Aorta (tissue), 5 donors: ENCODE results near the gene RNASE8. TPM values are rescaled to one million over a fixed set of nuclear protein-coding genes. Genes with fewer than 3 reads are reported as not detected.
"Not testable (repeated sequence)": the region's sequence is repeated elsewhere in the genome, so short reads cannot be mapped to it uniquely, and the experiment has no call there.

ENCODE experiments used
- ATAC-seq: fragments of 200-7000 bp; cut with Tn5 transposase; one replicate; pipeline ENCODE4 v1.9.1; 2022; ENCODE audit warnings: moderate library complexity; ENCODE audit not compliant: low FRiP score
- DNase-seq, 2 donors: peaks; one replicate each; pipeline ENCODE4 v3.0.0-alpha.2; 2020
- H3K27ac ChIP-seq, 2 donors: one replicate each; pipeline ENCODE4 v1.5.1; 2013; ENCODE audit warnings: low read length in 2 of 2, mild to moderate bottlenecking in 2 of 2, moderate library complexity in 2 of 2, control low read depth in 1 of 2, inconsistent platforms in 1 of 2, low read depth in 1 of 2
- H3K27me3 ChIP-seq, 2 donors: one replicate each; pipeline ENCODE4 v1.6.1; 2013; ENCODE audit warnings: control low read depth in 1 of 2, low read length in 1 of 2, mild to moderate bottlenecking in 1 of 2, moderate library complexity in 1 of 2; ENCODE audit not compliant: insufficient read depth in 2 of 2, control insufficient read depth in 1 of 2
- H3K36me3 ChIP-seq, 2 donors: one replicate each; pipeline ENCODE4 v1.6.1; 2013; ENCODE audit warnings: control low read depth in 1 of 2, low read length in 1 of 2, mild to moderate bottlenecking in 1 of 2; ENCODE audit not compliant: insufficient read depth in 2 of 2, control insufficient read depth in 1 of 2
- H3K4me1 ChIP-seq, 2 donors: one replicate each; pipeline ENCODE4 v1.6.1; 2013; ENCODE audit warnings: low read length in 2 of 2, control low read depth in 1 of 2, mild to moderate bottlenecking in 1 of 2, moderate library complexity in 1 of 2; ENCODE audit not compliant: insufficient read depth in 2 of 2, control insufficient read depth in 1 of 2
- H3K4me3 ChIP-seq, 2 donors: one replicate each; pipeline ENCODE4 v1.5.1; 2013; ENCODE audit warnings: low read length in 2 of 2, control low read depth in 1 of 2, mild to moderate bottlenecking in 1 of 2
- H3K9me3 ChIP-seq: one replicate; pipeline ENCODE4 v1.6.1; 2013; ENCODE audit warnings: mild to moderate bottlenecking, low read length; ENCODE audit not compliant: control insufficient read depth
- WGBS, 2 donors: extraction: QIAGEN DNeasy Blood & Tissue Kit; methylation state at CpG; one replicate each; pipeline ENCODE4 v1.1.7; 2013; 5-methylcytosine and 5-hydroxymethylcytosine counted together
- intact Hi-C, 2 donors: fragments of 100-400 bp; cut with DNase I; formaldehyde crosslinking; loops; one replicate each; pipeline versions ENCODE4 v1.14.2 to v1.15.0; 2022
- polyA plus RNA-seq, 2 donors: library from polyadenylated mRNA; stranded (reverse); fragments of 200-250 nt; gene quantifications; one replicate each; pipeline ENCODE4 v1.2.3, GENCODE V29; 2013
- total RNA-seq, 2 donors: library from RNA; stranded (reverse); fragmentation: NEBNext Ultra II Directional; extraction: Animal tissue kit (Norgen Biotek cat#: 25700); gene quantifications; one replicate each; pipeline ENCODE4 v1.2.1, GENCODE V29; 2021
- donor health status: healthy with polysubstance abuse.
- donor health status: Bipolar disorder and iron deficiency.
- donor health status: DM: no; HTN: no; CAD: no.
- donor health status: DM: no; HTN: no; CAD: no.
- donor health status: DM: yes; HTN: yes; CAD: no.

The RNASE8 gene
- total and polyA plus RNA-seq, 4 donors, result 1.00 TPM; not detected in 3

DNA sequence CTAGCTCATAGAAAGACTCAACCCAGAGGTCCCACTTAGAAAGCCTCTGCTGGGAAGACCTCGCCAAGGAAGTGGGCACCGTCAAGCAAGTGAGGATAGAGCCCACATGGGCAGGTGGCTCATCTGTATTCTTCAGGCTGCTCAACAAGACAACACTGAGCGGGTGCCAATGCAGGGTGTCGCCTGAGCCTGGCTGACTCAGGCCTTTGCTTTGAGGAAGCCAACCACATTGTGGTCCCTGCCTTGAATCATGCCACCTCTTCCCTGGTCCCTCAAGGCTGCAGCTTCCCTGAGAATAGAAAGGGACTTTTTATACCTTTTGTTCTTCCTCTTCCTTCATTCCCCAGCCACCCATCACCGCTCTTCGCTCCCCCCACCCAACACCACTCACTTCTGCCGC, 20.9 kb upstream of the RNASE8 start:
- no peaks in the 10 kb centered on the region for H3K36me3 ChIP-seq
- DNase-seq (no peak), ATAC-seq (no peak)
- H3K4me1 ChIP-seq, result no peaks in the 10 kb centered on the region
- WGBS, 2 donors, result 93 to 98% methylated on average over 7 of the region's 7 CpGs
- H3K4me3 ChIP-seq, result no peak overlapping the region
- H3K27me3 ChIP-seq, result no peaks in the 10 kb centered on the region
- intact Hi-C loops, result no loop called here
- H3K9me3 ChIP-seq, result no peaks in the 10 kb centered on the region
- H3K27ac ChIP-seq, result no peak overlapping the region

DNA sequence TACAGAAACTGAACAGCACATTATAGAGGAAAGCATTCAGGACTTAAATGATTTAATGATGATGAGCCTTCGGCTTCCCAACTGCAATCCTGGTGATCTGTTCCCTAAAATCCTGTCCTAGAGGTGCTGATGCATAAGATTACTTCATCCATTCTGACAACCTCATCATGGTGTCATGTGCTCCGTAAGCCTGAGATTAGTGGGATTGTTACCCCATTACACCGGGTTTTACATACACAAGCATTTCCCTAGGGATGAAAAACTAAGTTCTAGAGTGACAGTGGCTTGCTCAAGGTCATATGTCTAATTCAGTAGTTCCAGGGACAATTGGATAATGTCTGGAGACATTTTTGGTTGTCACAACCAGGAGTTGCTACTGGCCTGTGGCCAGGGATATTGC, 20.5 kb upstream of the RNASE8 start:
- Histone ChIP-seq H3K27me3 (no peaks in the 10 kb centered on the region), H3K9me3 (no peaks in the 10 kb centered on the region), H3K27ac (no peak overlapping the region), H3K4me1 (no peaks in the 10 kb centered on the region), H3K4me3 (no peak overlapping the region), H3K36me3 (no peaks in the 10 kb centered on the region)
- no peak for DNase-seq
- intact Hi-C loops, result no loop called here
- 78 to 85% methylated on average over 3 of the region's 3 CpGs for WGBS, 2 donors
- no peak for ATAC-seq

DNA sequence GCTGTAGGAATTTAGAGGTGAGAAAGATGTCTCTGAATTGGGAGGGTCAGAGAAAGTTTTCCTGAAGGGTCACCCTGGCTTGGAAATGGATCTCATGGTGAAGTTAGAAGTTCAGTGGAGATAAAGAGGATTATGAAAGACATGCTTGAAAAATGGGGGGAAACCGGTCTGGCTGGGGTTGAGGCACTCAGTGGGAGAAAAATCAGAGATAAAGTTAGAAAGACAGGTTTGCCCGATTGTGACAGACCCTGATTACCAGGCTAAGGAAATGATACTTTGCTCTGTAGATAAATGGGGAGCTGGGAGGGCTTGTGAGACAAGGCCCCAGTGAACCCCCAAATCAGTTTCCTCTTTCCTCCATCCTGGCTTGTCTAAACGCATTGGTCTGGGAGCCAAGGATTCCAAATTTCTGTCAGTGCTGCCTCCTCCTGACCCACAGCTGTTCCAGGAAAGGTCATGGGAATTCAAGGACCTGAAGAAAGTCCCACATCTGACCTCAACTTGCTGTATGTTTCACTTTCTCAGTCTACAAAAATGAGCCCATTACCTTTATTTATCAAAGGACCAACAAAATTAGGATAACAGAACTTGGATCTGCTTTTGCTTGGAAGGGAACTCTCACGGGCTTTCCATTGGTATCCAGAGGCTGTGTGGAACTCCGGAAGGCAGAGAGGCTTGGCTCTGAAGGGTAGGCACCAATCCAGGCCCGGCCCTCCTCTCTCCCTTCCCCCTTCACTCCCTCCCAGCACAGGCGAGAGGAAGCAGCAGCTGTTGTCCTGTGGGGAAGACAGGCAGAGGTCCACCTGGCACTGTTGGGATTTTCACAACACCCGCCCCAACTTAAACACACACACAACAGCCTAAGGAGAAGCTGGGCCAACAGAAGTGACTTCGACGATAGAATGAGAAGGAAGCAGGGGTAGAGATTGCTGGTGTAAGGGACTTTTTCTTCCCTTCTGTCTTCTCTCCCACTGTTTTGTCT, 18.9 kb upstream of the RNASE8 start:
- no peaks in the 10 kb centered on the region for H3K36me3 ChIP-seq
- peak; percentile 83 to 85 for DNase-seq
- intact Hi-C loops, result loop anchor here in 1 of 2 donors (1.0 kb wide), 1 partner anchor 23 kb away; no protein-coding TSS in a partner anchor
- H3K4me3 ChIP-seq, result no peak overlapping the region
- 10 to 11% methylated on average over 10 of the region's 10 CpGs for WGBS, 2 donors
- H3K9me3 ChIP-seq, result no peaks in the 10 kb centered on the region
- H3K27ac ChIP-seq, result peak overlapping the region in 1 of 2 donors; percentile 52
- peak; percentile 94 for ATAC-seq
- H3K27me3 ChIP-seq, result no peaks in the 10 kb centered on the region
- no peaks in the 10 kb centered on the region for H3K4me1 ChIP-seq

DNA sequence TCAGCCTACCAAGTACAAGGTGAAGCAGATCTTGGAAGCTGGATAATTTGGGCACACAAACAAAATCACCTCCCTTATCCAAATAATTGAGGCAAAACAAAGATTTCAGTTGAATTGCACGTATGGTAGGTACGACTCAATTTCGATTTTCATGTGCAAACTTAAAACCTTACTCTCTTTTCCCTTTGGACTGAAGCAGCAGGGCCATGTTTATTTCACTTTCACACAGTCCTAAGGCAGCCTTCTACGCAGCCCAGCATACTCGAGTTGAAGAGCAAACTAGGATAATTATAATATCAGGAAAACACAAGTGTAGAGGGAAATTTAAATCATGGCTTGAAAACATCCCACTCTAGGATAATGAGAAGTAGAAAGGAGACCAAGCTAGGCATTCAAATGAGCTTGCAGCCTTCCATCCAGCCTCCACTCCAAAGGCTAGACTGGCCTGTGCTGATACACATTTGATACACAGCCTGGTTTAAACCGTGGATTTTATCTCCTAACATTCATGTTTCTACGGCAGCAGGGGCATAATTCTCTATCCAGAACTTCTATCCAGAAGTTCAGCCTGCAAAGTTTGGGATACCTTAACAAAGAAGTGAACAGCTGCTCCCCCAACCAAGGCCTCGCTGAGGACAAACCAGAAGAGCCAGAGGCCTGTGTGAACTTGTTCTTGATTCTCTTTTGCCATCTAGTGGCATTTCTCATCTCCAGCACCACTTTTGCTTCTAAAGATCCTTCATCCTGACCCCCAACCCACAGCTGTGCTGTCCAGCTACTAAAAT, 17.8 kb upstream of the RNASE8 start:
- no peaks in the 10 kb centered on the region for H3K36me3 ChIP-seq
- peak; percentile 84 for ATAC-seq
- H3K27ac ChIP-seq, result peak overlapping the region in 1 of 2 donors; percentile 17
- DNase-seq, result peak in 1 of 2 donors; percentile 56
- no peaks in the 10 kb centered on the region for H3K9me3 ChIP-seq
- intact Hi-C loops, result loop anchor here (1.0 to 5.0 kb wide), 3 partner anchors 24 to 37 kb away; no protein-coding TSS in a partner anchor
- no peaks in the 10 kb centered on the region for H3K4me1 ChIP-seq
- H3K4me3 ChIP-seq, result no peak overlapping the region
- 46 to 47% methylated on average over 8 of the region's 8 CpGs for WGBS, 2 donors
- no peaks in the 10 kb centered on the region for H3K27me3 ChIP-seq

DNA sequence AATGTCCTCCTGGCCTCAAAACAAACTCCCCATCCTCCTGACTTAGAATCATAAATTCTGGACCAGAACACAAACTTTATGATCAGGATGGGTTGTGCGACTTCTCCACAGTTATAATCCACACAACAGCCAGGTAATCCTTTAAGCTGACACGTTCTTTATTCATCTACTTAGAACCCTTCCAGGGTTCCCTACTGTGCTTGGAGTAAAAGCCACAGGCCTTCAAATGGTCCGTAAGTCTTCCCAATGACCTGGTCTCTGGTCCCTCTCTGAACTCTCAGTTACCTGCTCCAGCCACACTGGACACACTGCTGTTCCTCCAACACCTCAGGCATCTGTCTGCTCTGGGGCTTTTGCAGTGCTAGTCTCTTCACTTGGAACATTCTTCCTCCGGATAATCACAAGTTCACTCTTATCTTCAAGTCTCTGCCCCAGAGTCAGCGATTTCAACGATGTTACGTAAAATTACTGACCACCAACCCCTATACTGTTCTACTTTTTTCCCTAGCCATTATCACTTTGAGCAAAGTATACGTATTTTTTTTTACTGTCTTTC, 17.2 kb upstream of the RNASE8 start:
- H3K4me1 ChIP-seq, result no peaks in the 10 kb centered on the region
- H3K9me3 ChIP-seq, result no peaks in the 10 kb centered on the region
- ATAC-seq, result no peak
- intact Hi-C loops, result loop anchor here (1.0 to 5.0 kb wide), 2 partner anchors 26 to 38 kb away; no protein-coding TSS in a partner anchor
- no peak overlapping the region for H3K27ac ChIP-seq
- no peak for DNase-seq
- no peaks in the 10 kb centered on the region for H3K36me3 ChIP-seq
- no peaks in the 10 kb centered on the region for H3K27me3 ChIP-seq
- no peak overlapping the region for H3K4me3 ChIP-seq
- 67 to 71% methylated on average over 8 of the region's 8 CpGs for WGBS, 2 donors

DNA sequence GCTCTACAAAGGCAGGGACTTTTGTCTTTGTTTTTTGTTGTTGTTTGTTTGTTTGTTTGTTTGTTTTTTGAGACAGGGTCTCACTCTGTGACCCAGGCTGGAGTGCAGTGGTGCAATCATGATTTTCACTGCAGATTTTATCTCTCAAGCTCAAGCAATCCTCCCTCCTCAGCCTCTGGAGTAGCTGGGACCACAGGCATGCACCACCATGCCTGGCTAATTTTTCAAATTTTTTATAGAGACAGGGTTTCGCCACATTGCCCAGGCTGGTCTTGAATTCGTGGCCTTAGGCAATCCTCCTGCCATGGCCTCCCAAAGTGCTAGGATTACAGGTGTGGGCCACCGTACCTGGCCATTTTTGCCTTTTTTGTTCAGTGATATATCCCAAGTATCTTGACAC, 16.7 kb upstream of the RNASE8 start:
- DNase-seq, result not testable (repeated sequence)
- intact Hi-C loops, result loop anchor here (1.0 to 5.0 kb wide), 2 partner anchors 27 to 39 kb away; no protein-coding TSS in a partner anchor

DNA sequence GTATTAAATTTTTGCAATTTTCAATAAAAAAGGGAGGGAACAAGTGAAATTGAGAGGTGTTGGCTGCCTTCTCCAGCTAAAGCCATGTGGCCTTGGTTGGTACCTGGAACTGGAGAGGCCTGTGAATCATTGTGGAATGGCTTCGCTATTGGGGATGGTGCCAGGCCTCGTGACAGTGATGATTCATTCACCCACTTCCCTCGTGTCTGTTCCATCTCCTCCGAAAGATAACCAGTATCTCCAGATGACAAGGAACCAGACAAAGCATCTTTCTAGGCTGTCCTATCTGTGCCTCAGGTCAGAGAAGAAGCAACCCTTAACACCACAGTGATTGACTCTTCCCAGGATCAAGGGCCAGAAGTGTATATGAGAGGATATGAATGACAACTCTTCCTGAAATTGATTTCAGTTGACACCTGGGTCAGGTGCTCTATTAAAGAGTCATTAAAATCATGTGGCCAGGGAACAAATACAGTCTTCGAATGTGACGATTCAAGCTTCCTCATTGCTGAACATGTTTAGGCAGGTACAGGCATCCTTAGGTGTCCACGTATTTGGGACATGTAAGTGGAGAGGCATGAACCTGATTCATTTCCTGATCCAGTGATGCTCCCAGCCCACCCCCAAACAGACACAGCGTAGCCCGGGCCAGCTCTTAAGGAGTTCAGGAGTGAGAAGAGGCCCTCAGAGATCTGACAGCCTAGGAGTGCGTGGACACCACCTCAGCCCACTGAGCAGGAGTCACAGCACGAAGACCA, 15.8 kb upstream of the RNASE8 start, which contains the start of gene RNASE7:
Gene RNASE7 (plus strand): TSS at position 687 of the 758 bp plus-strand sequence. CDS start 631 bp downstream, outside the sequence.
- Histone ChIP-seq H3K27ac (no peak within 1 kb of the TSS), H3K4me1 (no peaks in the 10 kb centered on the region), H3K4me3 (no peak within 1 kb of the TSS), H3K27me3 (no peaks in the 10 kb centered on the region), H3K9me3 (no peaks in the 10 kb centered on the region), H3K36me3 (no peaks in the 10 kb centered on the region)
- 79% methylated on average over 11 of the region's 11 CpGs for WGBS, 2 donors
- DNase-seq, result no peak
- intact Hi-C loops, result loop anchor here in 1 of 2 donors (5.0 kb wide), 1 partner anchor 40 kb away; no protein-coding TSS in a partner anchor
- no peak for ATAC-seq

More for the DNA sequence above, 16.7 kb upstream of the RNASE8 start:
- ATAC-seq, H3K4me1 ChIP-seq, H3K27ac ChIP-seq, H3K27me3 ChIP-seq, H3K36me3 ChIP-seq, H3K9me3 ChIP-seq, H3K4me3 ChIP-seq: not testable (repeated sequence)
- 78 to 79% methylated on average over 3 of the region's 3 CpGs for WGBS, 2 donors
